Gastroesophageal sphincter (tissue), 4 donors: ENCODE results near the gene KIAA1755. TPM values are rescaled to one million over a fixed set of nuclear protein-coding genes. Genes with fewer than 3 reads are reported as not detected.
A peak's percentile ranks its signal among the peaks of the same experiment; 100 is the strongest.

Experiments used
- ATAC-seq: fragments of 150-250 bp; one replicate; pipeline ENCODE4 v1.9.1; 2016; ENCODE audit warnings: mild to moderate bottlenecking, moderate library complexity
- H3K27ac ChIP-seq, 4 donors: fragments of 200-600 bp; sonication (generic) in 3 of 4; 1 replicate in 3 of 4; 2 replicates in 1 of 4; pipeline ENCODE4 v1.5.1; 2016 to 2019
- H3K27me3 ChIP-seq: fragments of 200-600 bp; sonication (generic); one replicate; pipeline ENCODE4 v1.5.1; 2019
- H3K36me3 ChIP-seq, 2 donors: fragments of 200-600 bp; sonication (generic); one replicate each; pipeline ENCODE4 v1.5.1; 2019; ENCODE audit warnings: control low read depth in 1 of 2
- H3K4me1 ChIP-seq, 3 donors: fragments of 200-600 bp; sonication (generic); 1 replicate in 2 of 3; 2 replicates in 1 of 3; pipeline ENCODE4 v1.5.1; 2016 to 2019; ENCODE audit warnings: control low read depth in 2 of 3
- H3K4me3 ChIP-seq, 2 donors: fragments of 200-600 bp; sonication (generic); one replicate each; pipeline ENCODE4 v1.5.1; 2019; ENCODE audit warnings: mild to moderate bottlenecking in 1 of 2, moderate library complexity in 1 of 2
- H3K9me3 ChIP-seq, 3 donors: fragments of 200-600 bp; sonication (generic); one replicate each; pipeline ENCODE4 v1.5.1; 2017 to 2019; ENCODE audit warnings: control low read depth in 2 of 3
- CTCF ChIP-seq, 4 experiments: fragments of 200-600 bp in 2 of 4; fragments of 450-650 bp in 2 of 4; sonication (generic) in 1 of 4; IDR thresholded peaks; one replicate each; pipeline ENCODE4 v1.5.1; 2017 to 2019; ENCODE audit warnings: antibody characterized with exemption in 4 of 4, mild to moderate bottlenecking in 2 of 4, moderate library complexity in 2 of 4
- EP300 ChIP-seq: sonication (generic); formaldehyde crosslinking; IDR thresholded peaks from one replicate; pipeline ENCODE4 v1.6.1; 2017; ENCODE audit warnings: antibody characterized with exemption, mild to moderate bottlenecking
- POLR2A ChIP-seq, 2 donors: fragments of 450-650 bp; IDR thresholded peaks; one replicate each; pipeline ENCODE4 v1.6.1; 2017; ENCODE audit warnings: antibody characterized with exemption in 2 of 2, mild to moderate bottlenecking in 2 of 2, moderate library complexity in 1 of 2
- POLR2AphosphoS5 ChIP-seq: sonication (generic); formaldehyde crosslinking; IDR thresholded peaks from one replicate; pipeline ENCODE4 v1.6.1; 2017; ENCODE audit warnings: antibody characterized with exemption
- WGBS, 2 donors: methylation state at CpG; one replicate each; pipeline ENCODE4 v1.1.5; 2018; ENCODE audit warnings: low coverage in 1 of 2; 5-methylcytosine and 5-hydroxymethylcytosine counted together
- total RNA-seq, 4 donors: library from RNA; depleted of rRNA; stranded (reverse); fragments of >200 nt; gene quantifications; one replicate each; pipeline ENCODE4 v1.1.0, GENCODE V29; 2016

KIAA1755 gene
- total RNA-seq, result 10 to 100 TPM in 2 of 4 donors, 1 to 10 TPM in 2; 5.1 to 19.9 (median 11.5) TPM

GRCh38 chr20:38260378-38261053 is at the start of gene KIAA1755:
TSS of gene KIAA1755 (minus strand) at chr20:38260735. CDS start at chr20:38260500, 235 bp downstream.
- Histone ChIP-seq H3K9me3 (no peaks in the 10 kb centered on the region), H3K36me3 (no peaks in the 10 kb centered on the region), H3K27me3 (peaks cover 40% of the 10 kb centered on the region), H3K4me3 (peak within 1 kb of the TSS; percentile 50 to 60), H3K4me1 (peaks cover 0 to 42% (median 0%) of the 10 kb centered on the region in 3 donors), H3K27ac (peak within 1 kb of the TSS; percentile 79 to 88 (median 86))
- WGBS, 2 donors, result no CpG with 5 or more reads among the region's 65 CpGs
- ATAC-seq, result peak; percentile 60
- no peak for TF ChIP-seq EP300
- no peak for TF ChIP-seq POLR2A (IDR thresholded peaks at IDR 0.05)
- TF ChIP-seq POLR2AphosphoS5, result no peak
- no peak for TF ChIP-seq CTCF (IDR thresholded peaks at IDR 0.05)

- no peak overlapping the region for H3K27ac ChIP-seq
- no peaks in the 10 kb centered on the region for H3K4me1 ChIP-seq
- no peak for ATAC-seq
- no peaks in the 10 kb centered on the region for H3K9me3 ChIP-seq
- H3K27me3 ChIP-seq, result peaks cover 37% of the 10 kb centered on the region
- TF ChIP-seq POLR2AphosphoS5 (no peak), POLR2A (IDR thresholded peaks at IDR 0.05) (no peak), EP300 (no peak), CTCF (IDR thresholded peaks at IDR 0.05) (no peak)
- H3K36me3 ChIP-seq, result no peaks in the 10 kb centered on the region
- H3K4me3 ChIP-seq, result no peak overlapping the region
- WGBS, 2 donors, result 43 to 100% methylated on average over 1 of the region's 1 CpG
Observed at GRCh38 chr20:38308447-38308846, 47.9 kb upstream of the KIAA1755 start.

- Histone ChIP-seq H3K4me3 (no peak overlapping the region), H3K27me3 (peaks cover 37% of the 10 kb centered on the region), H3K4me1 (no peaks in the 10 kb centered on the region), H3K9me3 (no peaks in the 10 kb centered on the region), H3K36me3 (no peaks in the 10 kb centered on the region), H3K27ac (no peak overlapping the region)
- no peak for ATAC-seq
- 51% methylated on average over 4 of the region's 4 CpGs; no CpG with 5 or more reads in 1 of the 2 donors for WGBS, 2 donors
- TF ChIP-seq EP300 (no peak), POLR2AphosphoS5 (no peak), POLR2A (IDR thresholded peaks at IDR 0.05) (no peak), CTCF (IDR thresholded peaks at IDR 0.05) (no peak)
Observed at GRCh38 chr20:38308047-38308438, 47.5 kb upstream of the KIAA1755 start.

GRCh38 chr20:38307371-38308046 is 47.0 kb upstream of the KIAA1755 start:
- H3K27me3 ChIP-seq, result peaks cover 42% of the 10 kb centered on the region
- 80 to 81% methylated on average over 2 to 6 of the region's 8 CpGs for WGBS, 2 donors
- H3K36me3 ChIP-seq, result no peaks in the 10 kb centered on the region
- H3K4me1 ChIP-seq, result no peaks in the 10 kb centered on the region
- H3K4me3 ChIP-seq, result no peak overlapping the region
- ATAC-seq, result no peak
- no peak overlapping the region for H3K27ac ChIP-seq
- no peak for TF ChIP-seq POLR2AphosphoS5
- no peak for TF ChIP-seq POLR2A (IDR thresholded peaks at IDR 0.05)
- no peak for TF ChIP-seq CTCF (IDR thresholded peaks at IDR 0.05)
- no peak for TF ChIP-seq EP300
- H3K9me3 ChIP-seq, result no peaks in the 10 kb centered on the region
